Endodermal cell (in vitro differentiated cells): ENCODE data around the gene PDLIM4. TPM values are rescaled to one million over a fixed set of nuclear protein-coding genes. Genes with fewer than 3 reads are reported as not detected.
A peak's percentile ranks its signal among the peaks of the same experiment; 100 is the strongest.

Source experiments
- DNase-seq: peaks from one replicate; pipeline ENCODE4 v3.0.0-alpha.2; 2017
- H3K27ac ChIP-seq: 2 replicates; pipeline ENCODE4 v1.5.1; 2013; ENCODE audit warnings: mild to moderate bottlenecking, low read depth, low read length, moderate library complexity
- H3K27me3 ChIP-seq: 2 replicates; pipeline ENCODE4 v1.6.1; 2013; ENCODE audit warnings: mild to moderate bottlenecking, low read length, moderate library complexity; ENCODE audit not compliant: insufficient read depth, control insufficient read depth, poor library complexity, severe bottlenecking
- H3K36me3 ChIP-seq: 2 replicates; pipeline ENCODE4 v1.7.0; 2013; ENCODE audit warnings: mild to moderate bottlenecking, low read length, moderate library complexity; ENCODE audit not compliant: control insufficient read depth, insufficient read depth
- H3K4me1 ChIP-seq: one replicate; pipeline ENCODE4 v1.7.0; 2013; ENCODE audit warnings: low read length; ENCODE audit not compliant: control insufficient read depth, insufficient read depth
- H3K4me3 ChIP-seq: 2 replicates; pipeline ENCODE4 v1.5.1; 2013; ENCODE audit warnings: mild to moderate bottlenecking, low read length, moderate library complexity
- H3K9ac ChIP-seq: 2 replicates; pipeline ENCODE4 v1.6.1; 2013; ENCODE audit warnings: mild to moderate bottlenecking, low read length, moderate library complexity; ENCODE audit not compliant: poor library complexity, severe bottlenecking; ENCODE audit errors: extremely low read depth
- H3K9me3 ChIP-seq: 2 replicates; pipeline ENCODE4 v1.6.1; 2013; ENCODE audit warnings: mild to moderate bottlenecking, low read length, moderate library complexity; ENCODE audit not compliant: control insufficient read depth
- H3K27ac Mint-ChIP-seq: 2 replicates; pipeline ENCODE4 v1.8.0; 2020; ENCODE audit warnings: mixed read lengths
- H3K27me3 Mint-ChIP-seq: 2 replicates; pipeline ENCODE4 v1.8.0; 2021; ENCODE audit warnings: mild to moderate bottlenecking, mixed read lengths; ENCODE audit not compliant: insufficient read depth
- H3K36me3 Mint-ChIP-seq: 2 replicates; pipeline ENCODE4 v1.8.0; 2020; ENCODE audit warnings: low read depth, mixed read lengths
- H3K4me1 Mint-ChIP-seq: 2 replicates; pipeline ENCODE4 v1.8.0; 2020; ENCODE audit warnings: mixed read lengths
- H3K4me3 Mint-ChIP-seq: 2 replicates; pipeline ENCODE4 v1.8.0; 2020; ENCODE audit warnings: mild to moderate bottlenecking, moderate library complexity, mixed read lengths
- H3K9me3 Mint-ChIP-seq: 2 replicates; pipeline ENCODE4 v1.8.0; 2020; ENCODE audit warnings: mild to moderate bottlenecking, mixed read lengths
- WGBS, 2 experiments: methylation state at CpG; one replicate each; pipeline versions ENCODE4 v1.1.5 to v1.1.7; 2013; ENCODE audit warnings: missing lambda C conversion rate in 2 of 2, mixed read lengths in 1 of 2; ENCODE audit not compliant: insufficient coverage in 1 of 2, insufficient read length in 1 of 2; 5-methylcytosine and 5-hydroxymethylcytosine counted together
- microRNA-seq: library from miRNA; unstranded; fragments of <30 nt; microRNA quantifications from one replicate; pipeline ENCODE4 v1.2.0, GENCODE V29; 2020; ENCODE audit warnings: borderline microRNAs expressed
- total RNA-seq, 2 donors: library from RNA; stranded (reverse); fragmentation: NEBNext Ultra II Directional in 1 of 2; extraction: Animal tissue kit (Norgen Biotek cat#: 25700) in 1 of 2; gene quantifications; 2 replicates in 1 of 2; 3 replicates in 1 of 2; pipeline ENCODE4 v1.2.1, GENCODE V29; 2021
- TF ChIP-seq, protein P1 (sequence below): fragments of 200-600 bp; sonication (generic); conservative IDR thresholded peaks from 2 replicates; pipeline ENCODE4 v1.5.0; 2021; ENCODE audit warnings: antibody characterized with exemption, mild to moderate bottlenecking

Gene PDLIM4
- total RNA-seq, 2 donors from 2014 or later: 9.0 to 11.2 TPM

DNA sequence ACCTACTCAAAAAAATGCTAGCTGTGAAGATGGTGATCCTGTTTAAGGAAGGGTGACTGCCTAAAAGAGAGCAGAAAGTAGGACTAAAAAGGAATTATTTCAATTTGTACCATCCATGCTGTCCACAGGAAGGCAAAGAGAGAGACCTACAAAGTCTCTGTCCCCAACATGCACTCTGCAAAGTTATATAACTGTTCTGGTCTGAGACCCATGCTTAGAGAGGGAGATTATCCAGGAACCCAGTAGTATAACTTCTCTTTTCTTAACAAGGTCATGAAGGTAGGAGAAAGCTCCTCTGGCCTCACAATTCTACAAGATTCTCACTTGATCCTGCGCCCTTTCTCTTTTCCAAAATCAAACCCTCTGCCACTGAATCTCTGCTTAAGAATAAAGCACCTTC, 62.5 kb downstream of the PDLIM4 start:
- Mint-ChIP-seq H3K27me3 (no peaks in the 10 kb centered on the region), H3K9me3 (no peaks in the 10 kb centered on the region), H3K36me3 (no peaks in the 10 kb centered on the region), H3K27ac (no peak overlapping the region), H3K4me1 (peaks cover 14% of the 10 kb centered on the region), H3K4me3 (no peak overlapping the region)
- WGBS, 2 experiments: 90 to 91% methylated on average over 1 of the region's 1 CpG
- Histone ChIP-seq H3K27me3 (no peaks in the 10 kb centered on the region), H3K4me3 (no peak overlapping the region), H3K27ac (no peak overlapping the region), H3K4me1 (peaks cover 14% of the 10 kb centered on the region), H3K36me3 (no peaks in the 10 kb centered on the region), H3K9ac (no peak overlapping the region), H3K9me3 (no peaks in the 10 kb centered on the region)
- TF ChIP-seq, protein P1, sequence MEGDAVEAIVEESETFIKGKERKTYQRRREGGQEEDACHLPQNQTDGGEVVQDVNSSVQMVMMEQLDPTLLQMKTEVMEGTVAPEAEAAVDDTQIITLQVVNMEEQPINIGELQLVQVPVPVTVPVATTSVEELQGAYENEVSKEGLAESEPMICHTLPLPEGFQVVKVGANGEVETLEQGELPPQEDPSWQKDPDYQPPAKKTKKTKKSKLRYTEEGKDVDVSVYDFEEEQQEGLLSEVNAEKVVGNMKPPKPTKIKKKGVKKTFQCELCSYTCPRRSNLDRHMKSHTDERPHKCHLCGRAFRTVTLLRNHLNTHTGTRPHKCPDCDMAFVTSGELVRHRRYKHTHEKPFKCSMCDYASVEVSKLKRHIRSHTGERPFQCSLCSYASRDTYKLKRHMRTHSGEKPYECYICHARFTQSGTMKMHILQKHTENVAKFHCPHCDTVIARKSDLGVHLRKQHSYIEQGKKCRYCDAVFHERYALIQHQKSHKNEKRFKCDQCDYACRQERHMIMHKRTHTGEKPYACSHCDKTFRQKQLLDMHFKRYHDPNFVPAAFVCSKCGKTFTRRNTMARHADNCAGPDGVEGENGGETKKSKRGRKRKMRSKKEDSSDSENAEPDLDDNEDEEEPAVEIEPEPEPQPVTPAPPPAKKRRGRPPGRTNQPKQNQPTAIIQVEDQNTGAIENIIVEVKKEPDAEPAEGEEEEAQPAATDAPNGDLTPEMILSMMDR: no peak
- DNase-seq: no peak

DNA sequence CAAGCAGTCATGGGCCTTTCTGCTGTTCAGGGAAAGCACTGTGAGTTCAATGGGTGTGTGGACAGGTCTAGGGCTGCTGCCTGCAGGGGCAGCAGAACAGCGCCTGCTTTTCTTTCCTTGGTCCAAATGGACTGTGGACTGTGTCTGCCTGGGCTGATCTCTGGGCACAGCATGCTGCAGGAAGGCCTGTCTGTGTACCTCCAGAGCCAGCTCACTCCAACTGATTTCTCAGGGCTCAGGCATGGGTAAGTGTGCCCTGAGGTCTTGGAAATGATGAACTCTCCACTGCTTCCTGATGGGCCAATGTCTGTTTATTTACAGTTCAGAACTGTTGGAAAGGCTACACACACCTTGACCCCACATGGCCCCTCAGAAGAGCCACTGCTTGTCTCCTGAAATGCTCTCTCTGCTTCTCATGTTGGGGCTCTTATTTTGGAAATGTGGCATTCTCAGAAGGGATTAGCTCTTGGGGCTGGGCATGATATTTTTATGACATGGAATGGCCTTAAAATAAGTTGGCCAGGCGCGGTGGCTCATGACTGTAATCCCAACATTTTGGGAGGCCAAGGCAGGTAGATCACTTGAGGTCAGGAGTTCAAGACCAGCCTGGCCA, 63.7 kb downstream of the PDLIM4 start:
- no peaks in the 10 kb centered on the region for H3K9me3 ChIP-seq
- DNase-seq: no peak
- TF ChIP-seq, protein P1: peak; percentile 37
- H3K4me3 Mint-ChIP-seq: no peak overlapping the region
- H3K9ac ChIP-seq: no peak overlapping the region
- WGBS, 2 experiments: 94 to 100% methylated on average over 3 of the region's 3 CpGs
- H3K27me3 Mint-ChIP-seq: no peaks in the 10 kb centered on the region
- no peaks in the 10 kb centered on the region for H3K36me3 Mint-ChIP-seq
- no peak overlapping the region for H3K27ac ChIP-seq
- peaks cover 14% of the 10 kb centered on the region for H3K4me1 Mint-ChIP-seq
- peaks cover 14% of the 10 kb centered on the region for H3K4me1 ChIP-seq
- H3K27me3 ChIP-seq: no peaks in the 10 kb centered on the region
- H3K9me3 Mint-ChIP-seq: no peaks in the 10 kb centered on the region
- H3K36me3 ChIP-seq: no peaks in the 10 kb centered on the region
- peak overlapping the region; percentile 18 for H3K27ac Mint-ChIP-seq
- no peak overlapping the region for H3K4me3 ChIP-seq

DNA sequence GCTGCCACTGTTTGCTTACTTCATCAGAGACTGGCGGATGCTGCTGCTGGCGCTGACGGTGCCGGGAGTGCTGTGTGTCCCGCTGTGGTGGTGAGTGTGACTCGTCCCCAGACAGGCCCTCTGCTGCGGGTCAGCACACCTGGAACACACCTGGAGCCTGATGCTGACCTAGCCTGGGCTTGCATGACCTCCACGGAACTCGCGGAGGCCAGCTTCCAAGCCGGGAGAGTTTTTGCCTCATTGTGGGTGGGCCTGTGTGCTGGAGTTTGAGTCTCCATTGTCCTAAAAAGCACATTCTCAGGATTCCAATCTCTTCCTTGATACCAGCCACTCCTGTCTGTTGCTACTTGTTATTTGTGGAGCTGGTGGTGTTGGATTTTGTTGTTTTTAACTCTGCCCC, 64.8 kb downstream of the PDLIM4 start:
- peak; percentile 86 for DNase-seq
- H3K9me3 ChIP-seq: no peaks in the 10 kb centered on the region
- H3K27ac Mint-ChIP-seq: peak overlapping the region; percentile 97
- H3K9ac ChIP-seq: peak overlapping the region; percentile 28
- TF ChIP-seq, protein P1: no peak
- H3K36me3 ChIP-seq: no peaks in the 10 kb centered on the region
- H3K36me3 Mint-ChIP-seq: no peaks in the 10 kb centered on the region
- no peaks in the 10 kb centered on the region for H3K27me3 Mint-ChIP-seq
- no peaks in the 10 kb centered on the region for H3K27me3 ChIP-seq
- peak overlapping the region; percentile 11 for H3K4me3 Mint-ChIP-seq
- H3K4me1 ChIP-seq: peaks cover 14% of the 10 kb centered on the region
- H3K4me3 ChIP-seq: peak overlapping the region; percentile 27
- no peak overlapping the region for H3K27ac ChIP-seq
- H3K9me3 Mint-ChIP-seq: no peaks in the 10 kb centered on the region
- peaks cover 14% of the 10 kb centered on the region for H3K4me1 Mint-ChIP-seq
- WGBS, 2 experiments: 41 to 59% methylated on average over 10 to 11 of the region's 11 CpGs

Small RNA genes within 50 kb of the gene (microRNA-seq; reads per million reads assigned to microRNA genes)
- not detected for gene MIR6830

Other genes with a start within 250 kb of the PDLIM4 start
- under 1 TPM; 0.04 to 0.73 TPM for gene ACSL6, start 246.0 kb upstream of the PDLIM4 start, total RNA-seq
- gene IL3, start 197.0 kb upstream of the PDLIM4 start, total RNA-seq: not detected
- not detected for gene CSF2, start 183.9 kb upstream of the PDLIM4 start, total RNA-seq
- gene P4HA2, start 29.8 kb upstream of the PDLIM4 start, total RNA-seq: 10 to 100 TPM; 15.1 to 19.6 TPM
- gene SLC22A4, start 36.7 kb downstream of the PDLIM4 start, total RNA-seq: under 1 TPM in 1 of 2 donors, not detected in 1; 0.68 TPM
- gene SLC22A5, start 112.0 kb downstream of the PDLIM4 start, total RNA-seq: 1 to 10 TPM; 4.9 to 8.2 TPM
- 1 to 10 TPM; 5.6 to 7.3 TPM for gene IRF1, start 233.1 kb downstream of the PDLIM4 start, total RNA-seq